HepG2 (cell line): ENCODE data around the gene VTI1B. TPM values are rescaled to one million over a fixed set of nuclear protein-coding genes. Genes with fewer than 3 reads are reported as not detected.

ENCODE experiments used
- ATAC-seq: fragments of 200-7000 bp; cut with Tn5 transposase; 3 replicates; pipeline ENCODE4 v1.9.1; 2020; ENCODE audit warnings: mild to moderate bottlenecking, moderate library complexity
- BruUV-seq: library from RNA; stranded (reverse); fragments of 400-500 nt; replicated peaks from 2 replicates; lab custom pipeline; 2021; lab: Mats Ljungman, UMichigan
- CTCF ChIA-PET: fragments of 300-600 bp; formaldehyde crosslinking; extraction: SDS; loops from one replicate; lab custom pipeline; 2021; ENCODE audit warnings: low total read pairs, inconsistent platforms, low intra/inter-chr PET ratio; lab: Yijun Ruan, JAX
- POLR2A ChIA-PET: fragments of 350-600 bp; sonication (Branson Sonifier 250); formaldehyde crosslinking; loops from one replicate; lab custom pipeline; 2020; ENCODE audit warnings: antibody characterized with exemption, inconsistent platforms; lab: Yijun Ruan, JAX
- DNase-seq: peaks from one replicate; pipeline ENCODE4 v3.0.0-alpha.2; 2015; ENCODE audit warnings: low spot score
- FAIRE-seq: peaks from 3 replicates; lab custom pipeline; 2011; peaks lifted over from hg19 to GRCh38; lab: Jason Lieb, UNC
- H2AFZ ChIP-seq: one replicate; pipeline ENCODE4 v1.6.1; 2011; ENCODE audit warnings: low read length, inconsistent platforms
- H3K27ac ChIP-seq: fragments of 300-600 bp; 3 replicates; pipeline ENCODE4 v1.8.0; 2011; ENCODE audit warnings: mixed run types, mild to moderate bottlenecking, mixed read lengths, low read length, inconsistent platforms; ENCODE audit not compliant: insufficient read depth; ENCODE audit errors: extremely low read length
- H3K27me3 ChIP-seq, 2 experiments: fragments of 200-600 bp in 1 of 2; 2 replicates in 1 of 2; 3 replicates in 1 of 2; pipeline versions ENCODE4 v1.6.0 to v1.8.0; 2011; ENCODE audit warnings: low read length in 2 of 2, mild to moderate bottlenecking in 2 of 2, moderate library complexity in 2 of 2, inconsistent platforms in 1 of 2; ENCODE audit not compliant: insufficient read depth in 2 of 2, control insufficient read depth in 1 of 2
- H3K36me3 ChIP-seq, 2 experiments: fragments of 200-600 bp in 1 of 2; replicated peaks in 1 of 2; 2 replicates in 1 of 2; 3 replicates in 1 of 2; pipeline versions ENCODE4 v1.5.1 to v1.8.0; 2011; ENCODE audit warnings: low read length in 2 of 2, inconsistent platforms in 1 of 2; ENCODE audit not compliant: insufficient read depth in 2 of 2, control insufficient read depth in 1 of 2
- H3K4me1 ChIP-seq: 2 replicates; pipeline ENCODE4 v1.5.1; 2012; ENCODE audit warnings: low read length, inconsistent platforms; ENCODE audit not compliant: insufficient read depth
- H3K4me2 ChIP-seq: 2 replicates; pipeline ENCODE4 v1.6.0; 2011; ENCODE audit warnings: low read depth, low read length, inconsistent platforms
- H3K4me3 ChIP-seq, 3 experiments: fragments of 200-600 bp in 1 of 3; sonication (generic), shearing (Covaris generic) in 1 of 3; replicated peaks in 1 of 3; 2 replicates each; pipeline ENCODE4 v1.5.1; 2011 to 2016; ENCODE audit warnings: low read length in 3 of 3, inconsistent platforms in 2 of 3, low read depth in 2 of 3, mild to moderate bottlenecking in 2 of 3, control low read depth in 1 of 3, mixed read lengths in 1 of 3; ENCODE audit not compliant: insufficient read depth in 1 of 3
- H3K79me2 ChIP-seq: one replicate; pipeline ENCODE4 v1.6.1; 2011; ENCODE audit warnings: low read length, inconsistent platforms; ENCODE audit not compliant: insufficient read depth
- H3K9ac ChIP-seq: 2 replicates; pipeline ENCODE4 v1.6.0; 2011; ENCODE audit warnings: mild to moderate bottlenecking, low read depth, low read length, inconsistent platforms; ENCODE audit not compliant: insufficient read depth
- H3K9me3 ChIP-seq: 2 replicates; pipeline ENCODE4 v1.5.1; 2012; ENCODE audit warnings: mild to moderate bottlenecking, low read length
- H4K20me1 ChIP-seq: 2 replicates; pipeline ENCODE4 v1.6.0; 2011; ENCODE audit warnings: inconsistent platforms, mild to moderate bottlenecking, low read length, moderate library complexity; ENCODE audit not compliant: insufficient read depth
- ARID4A ChIP-seq: sonication (generic); formaldehyde crosslinking; IDR thresholded peaks from 2 replicates; pipeline ENCODE4 v1.5.0; 2020; ENCODE audit warnings: mild to moderate bottlenecking, missing genetic modification reagents, borderline replicate concordance
- ARNT ChIP-seq: fragments of 450-650 bp; IDR thresholded peaks from 2 replicates; pipeline ENCODE4 v1.6.1; 2017
- CEBPG ChIP-seq: IDR thresholded peaks from 2 replicates; pipeline ENCODE4 v1.6.1; 2016
- FOXK1 ChIP-seq: sonication (generic); formaldehyde crosslinking; IDR thresholded peaks from 2 replicates; pipeline ENCODE4 v1.4.0; 2020; ENCODE audit warnings: low read depth, missing genetic modification reagents, borderline replicate concordance
- GATAD1 ChIP-seq: IDR thresholded peaks from 2 replicates; pipeline ENCODE4 v1.6.1; 2016; ENCODE audit warnings: missing genetic modification reagents, missing compliant biosample characterization
- MAFF ChIP-seq: IDR thresholded peaks from 2 replicates; pipeline ENCODE4 v1.6.1; 2011; ENCODE audit warnings: low read depth, low read length, improper control_type of control experiment
- MED1 ChIP-seq: sonication (generic); formaldehyde crosslinking; IDR thresholded peaks from 2 replicates; pipeline ENCODE4 v1.4.0; 2020; ENCODE audit warnings: missing genetic modification reagents
- PHF8 ChIP-seq: sonication (generic); formaldehyde crosslinking; IDR thresholded peaks from 2 replicates; pipeline ENCODE4 v1.5.0; 2020; ENCODE audit warnings: missing genetic modification reagents
- POLR2G ChIP-seq: fragments of 200-400 bp; formaldehyde crosslinking; IDR thresholded peaks from 2 replicates; pipeline ENCODE4 v1.6.1; 2018; ENCODE audit warnings: mild to moderate bottlenecking, low read depth, low read length, moderate library complexity
- REXO4 ChIP-seq: sonication (generic); formaldehyde crosslinking; IDR thresholded peaks from 2 replicates; pipeline ENCODE4 v1.8.0; 2022; ENCODE audit warnings: missing genetic modification reagents, mild to moderate bottlenecking, borderline replicate concordance
- SOX6 ChIP-seq, 2 experiments: fragments of 450-650 bp in 1 of 2; sonication (generic) in 1 of 2; formaldehyde crosslinking in 1 of 2; IDR thresholded peaks; 2 replicates each; pipeline versions ENCODE4 v1.4.0 to v1.6.1; 2017 to 2020; ENCODE audit warnings: antibody characterized with exemption in 1 of 2, mild to moderate bottlenecking in 1 of 2, missing genetic modification reagents in 1 of 2
- SP140L ChIP-seq: sonication (generic); formaldehyde crosslinking; IDR thresholded peaks from 2 replicates; pipeline ENCODE4 v1.4.0; 2020; ENCODE audit warnings: missing genetic modification reagents, borderline replicate concordance
- TCF7 ChIP-seq: sonication (generic); IDR thresholded peaks from 2 replicates; pipeline ENCODE4 v1.6.1; 2016; ENCODE audit warnings: antibody characterized with exemption, low read depth
- THAP7 ChIP-seq: sonication (generic); formaldehyde crosslinking; IDR thresholded peaks from 2 replicates; pipeline ENCODE4 v1.8.1; 2023; ENCODE audit warnings: mild to moderate bottlenecking, missing genetic modification reagents
- ZBTB20 ChIP-seq: sonication (generic); formaldehyde crosslinking; IDR thresholded peaks from 2 replicates; pipeline ENCODE4 v1.8.1; 2023; ENCODE audit warnings: missing genetic modification reagents, low read depth, mild to moderate bottlenecking, borderline replicate concordance
- ZBTB38 ChIP-seq: sonication (generic); formaldehyde crosslinking; IDR thresholded peaks from 2 replicates; pipeline ENCODE4 v1.5.1; 2020; ENCODE audit warnings: mild to moderate bottlenecking, missing genetic modification reagents
- ZNF232 ChIP-seq: sonication (generic); formaldehyde crosslinking; IDR thresholded peaks from 2 replicates; pipeline ENCODE4 v1.4.0; 2020; ENCODE audit warnings: missing genetic modification reagents, borderline replicate concordance
- ZNF589 ChIP-seq: sonication (generic); formaldehyde crosslinking; conservative IDR thresholded peaks from 2 replicates; pipeline ENCODE4 v1.8.0; 2022; ENCODE audit warnings: mild to moderate bottlenecking, moderate library complexity, missing genetic modification reagents
- ZNF598 ChIP-seq: sonication (generic); formaldehyde crosslinking; IDR thresholded peaks from 2 replicates; pipeline ENCODE4 v1.5.1; 2020; ENCODE audit warnings: mild to moderate bottlenecking, missing genetic modification reagents, borderline replicate concordance
- WGBS: methylation state at CpG from one replicate; pipeline ENCODE4 v1.1.6; 2017; ENCODE audit warnings: low lambda C conversion rate; 5-methylcytosine and 5-hydroxymethylcytosine counted together
- in situ Hi-C: cut with HindIII; loops from 2 replicates; pipeline ENCODE4 v1.10.0; 2017; ENCODE audit warnings: low pct_unique_long_range_greater_than_20kb; ENCODE audit not compliant: extremely low pct_ligation_motif_present
- intact Hi-C: fragments of 100-400 bp; cut with micrococcal nuclease; formaldehyde crosslinking; loops from one replicate; pipeline ENCODE4 v1.10.0; 2022; ENCODE audit not compliant: unreplicated experiment
- polyA plus RNA-seq, 8 experiments: library from polyadenylated mRNA; depleted of rRNA in 3 of 8; stranded (reverse) in 7 of 8; unstranded in 1 of 8; fragments of >200 nt; fragmentation: Illumina TruSeq in 4 of 8; extraction: Trizol in 4 of 8; gene quantifications; 2 replicates each; pipeline versions ENCODE4 v1.2.1 to v1.2.3, GENCODE V29; 2011 to 2016; ENCODE audit warnings: low read depth in 4 of 8, missing spikeins in 1 of 8, mixed read lengths in 1 of 8; ENCODE audit not compliant: insufficient read depth in 1 of 8
- total RNA-seq, 5 experiments: library from RNA; depleted of rRNA; stranded (reverse); fragments of >200 nt; fragmentation: Illumina TruSeq; extraction: Trizol; gene quantifications; 2 replicates each; pipeline ENCODE4 v1.2.3, GENCODE V29; 2016; ENCODE audit warnings: low read depth in 1 of 5

Gene VTI1B
- total and polyA plus RNA-seq, 2 of the 13 experiments (the other 11 are each of a cell fraction or from before 2014, with no cell fraction given): 39.0 to 103 TPM

GRCh38 chr14:67623114-67623513 lies 51.3 kb downstream of the VTI1B start (continued):
- TF ChIP-seq TCF7 (peak; percentile 79), ZNF232 (CRISPR knock-in tag) (no peak), CEBPG (peak; percentile 74), FOXK1 (CRISPR knock-in tag) (peak; percentile 53; the same call in 1 of the 2 replicates), SP140L (CRISPR knock-in tag) (no peak), ZNF589 (CRISPR knock-in tag) (no peak), THAP7 (no peak), PHF8 (CRISPR knock-in tag) (no peak), GATAD1 (CRISPR knock-in tag) (no peak), SOX6 (IDR thresholded peaks at IDR 0.05) (no peak), SOX6 (CRISPR knock-in tag; IDR thresholded peaks at IDR 0.05) (peak; percentile 88), ARNT (no peak)

GRCh38 chr14:67622675-67623074 lies 51.8 kb downstream of the VTI1B start:
- Histone ChIP-seq H3K27me3 (no peaks in the 10 kb centered on the region), H3K4me2 (peak overlapping the region; percentile 48), H3K27ac (peak overlapping the region; percentile 79), H4K20me1 (no peaks in the 10 kb centered on the region), H3K9ac (peak overlapping the region; percentile 56; the same call in 1 of the 2 replicates), H3K4me1 (peaks cover 51% of the 10 kb centered on the region), H3K4me3 (no peak overlapping the region; a peak in 1 of 6 replicates), H3K79me2 (no peaks in the 10 kb centered on the region), H3K9me3 (no peaks in the 10 kb centered on the region), H2AFZ (no peak overlapping the region), H3K36me3 (no peaks in the 10 kb centered on the region; a peak in 1 of 5 replicates)
- peak; percentile 85 for DNase-seq
- BruUV-seq: TSS peak; percentile 29
- CTCF ChIA-PET: no interaction called here
- POLR2A ChIA-PET: interaction anchor here (0.8 to 1.2 kb wide), 3 partner anchors 19 to 73 kb away, joined by 3 to 8 read pairs (median 4); partner anchors contain the start of genes PIGH and RDH11
- WGBS: 55% methylated on average over 4 of the region's 4 CpGs
- in situ Hi-C loops: loop anchor here (25.0 kb wide), 1 partner anchor 1190 kb away; no protein-coding TSS in a partner anchor
- ATAC-seq: peak; percentile 9; the same call in 1 of the 3 replicates
- intact Hi-C loops: no loop called here
- FAIRE-seq: peak; percentile 52
- no peak for TF ChIP-seq ZNF598
- TF ChIP-seq ZBTB20 (CRISPR knock-in tag): no peak
- peak; percentile 42; the same call in 1 of the 2 replicates for TF ChIP-seq ZBTB38
- TF ChIP-seq MED1 (CRISPR knock-in tag): peak; percentile 39; the same call in 1 of the 2 replicates
- TF ChIP-seq REXO4 (CRISPR knock-in tag): no peak
- 0 out of 2 replicates have a peak, but pooled peaks have one; percentile 20 for TF ChIP-seq POLR2G
- no peak; the same call in 1 of the 2 replicates for TF ChIP-seq ARID4A (CRISPR knock-in tag)
- peak; percentile 47; the same call in 1 of the 2 replicates for TF ChIP-seq MAFF
